ENCODE data around the gene FAM50A.
A peak's percentile ranks its signal among the peaks of the same experiment; 100 is the strongest.

- TF ChIP-seq CTCF (conservative IDR thresholded peaks at IDR 0.05; ENCODE audit: low read depth, low read length) (no peak), RFX5 (IDR thresholded peaks at IDR 0.05; ENCODE audit: low read depth, low read length) (no peak), POLR2A (IDR thresholded peaks at IDR 0.05; ENCODE audit: low read depth, low read length) (no peak), BHLHE40 (IDR thresholded peaks at IDR 0.05; ENCODE audit: low read depth, low read length) (no peak), USF2 (IDR thresholded peaks at IDR 0.05; ENCODE audit: low read depth, low read length) (peak; percentile 34; the same call in 1 of the 2 replicates), CEBPB (IDR thresholded peaks at IDR 0.05; ENCODE audit: low read depth, low read length) (no peak)
Measured at GRCh38 chrX:154486052-154486395, 42.1 kb downstream of the FAM50A start.
